Stimulated activated CD8-positive, alpha-beta memory T cell treated with anti-CD3 and anti-CD28 coated beads, Interleukin-2, amount 100 ng/mL, for 48 hours (primary cell): ENCODE results near the gene RGS4.

Experiments
- DNase-seq, 2 donors: peaks; one replicate each; pipeline ENCODE4 v3.0.0-alpha.2; 2020; ENCODE audit warnings: low read depth in 2 of 2

Gene RGS4

GRCh38 chr1:163069142-163069541, at the start of gene RGS4:
Gene RGS4 (plus strand): TSS chr1:163069361. CDS start chr1:163069485, 124 bp downstream.
- no peak for DNase-seq

DNA sequence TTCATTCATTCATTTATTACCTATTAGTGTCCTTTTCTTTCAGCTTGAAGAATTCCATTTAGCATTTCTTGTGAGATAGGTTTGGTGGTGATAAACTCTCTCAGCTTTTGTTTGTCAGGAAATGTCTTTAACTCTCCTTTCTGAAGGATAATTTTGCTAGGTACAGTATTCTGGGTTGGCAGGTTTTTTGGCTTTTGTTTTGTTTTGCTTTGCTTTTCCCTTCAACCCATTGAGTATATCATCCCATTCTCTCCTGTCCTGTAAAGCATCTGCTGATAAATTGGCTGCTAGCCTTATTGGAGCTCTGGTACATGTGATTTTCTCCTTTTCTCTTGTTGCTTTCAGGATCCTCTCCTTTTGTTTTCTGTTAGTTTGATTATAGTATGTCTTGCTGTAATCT, 47.0 kb upstream of the RGS4 start:
- DNase-seq, result no peak

DNA sequence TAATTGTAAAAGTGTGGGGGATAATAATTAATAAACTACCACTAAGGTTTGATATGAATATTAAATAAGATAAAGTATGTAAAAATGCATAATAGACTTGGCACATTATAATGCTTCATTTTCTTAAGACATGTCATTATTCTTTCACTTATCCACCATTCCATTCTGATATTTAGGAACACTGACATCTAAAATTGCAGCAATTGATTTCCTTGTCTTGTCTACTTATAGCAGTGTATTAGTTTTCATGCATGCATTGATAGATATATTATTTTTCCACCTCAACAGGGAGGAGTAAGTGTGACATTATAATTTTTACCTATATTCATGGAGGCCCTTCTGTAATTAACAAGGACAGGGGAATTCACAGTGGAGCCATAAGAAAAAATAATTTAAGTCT, 41.6 kb upstream of the RGS4 start:
- DNase-seq, result no peak

DNA sequence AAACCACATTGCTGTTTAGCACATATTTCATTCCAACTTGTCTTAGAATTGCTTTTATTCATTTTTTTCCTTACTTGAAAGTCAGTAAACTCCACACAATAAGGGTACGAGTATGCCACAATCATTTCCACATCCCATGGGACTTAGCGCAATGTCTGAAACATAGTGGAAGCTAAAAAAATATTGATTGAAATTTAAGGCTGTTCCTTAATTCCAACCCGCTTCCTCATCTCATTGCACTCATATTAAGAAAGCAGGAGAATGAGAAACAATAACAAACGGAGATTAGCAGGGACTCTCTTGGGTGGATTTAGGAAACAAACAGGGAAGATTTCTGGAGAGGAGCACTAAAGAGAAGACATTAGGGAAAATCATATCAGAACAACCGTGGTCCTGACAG, 39.3 kb upstream of the RGS4 start:
- DNase-seq, result no peak

DNA sequence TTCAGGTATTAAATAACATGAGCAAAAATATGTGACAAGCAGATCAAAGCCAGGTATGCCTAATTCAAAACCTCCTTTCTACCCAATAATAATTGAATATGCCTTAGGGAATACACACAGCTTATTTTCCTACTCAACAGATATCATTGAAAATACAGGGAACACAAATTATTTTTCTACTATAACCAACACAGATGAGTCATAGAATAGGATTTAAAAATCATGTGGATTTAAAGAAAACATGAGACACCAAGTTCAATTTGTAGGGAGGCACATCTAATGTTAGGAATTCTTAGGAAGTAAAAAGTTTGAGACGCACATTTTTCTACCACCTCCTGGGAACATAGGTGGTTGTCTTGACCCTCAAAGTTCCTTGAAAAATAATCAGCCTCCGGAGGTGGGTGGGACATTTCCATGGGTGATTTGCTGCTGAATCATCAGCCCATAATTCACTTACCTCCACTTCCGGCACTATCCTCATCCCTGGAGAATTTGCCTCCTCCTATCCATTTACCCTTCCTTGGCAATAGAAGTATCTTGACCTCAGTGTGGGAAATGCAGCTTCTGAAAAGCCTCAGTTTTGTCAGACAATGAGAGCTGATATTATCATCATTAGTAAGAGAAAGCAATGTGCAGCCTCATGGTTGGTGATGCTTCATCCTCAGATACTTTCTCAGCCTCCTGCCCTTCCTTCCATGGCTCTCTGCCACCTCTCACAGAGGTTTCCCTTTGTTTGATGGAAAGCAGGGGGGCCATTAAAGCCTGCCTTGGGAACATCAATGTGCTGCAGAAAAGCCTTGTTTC, 33.5 kb upstream of the RGS4 start:
- no peak for DNase-seq

- DNase-seq, result no peak
Measured at GRCh38 chr1:163036671-163037070, 32.5 kb upstream of the RGS4 start.

- no peak for DNase-seq
Measured at GRCh38 chr1:163038928-163039706, 30.0 kb upstream of the RGS4 start.

DNA sequence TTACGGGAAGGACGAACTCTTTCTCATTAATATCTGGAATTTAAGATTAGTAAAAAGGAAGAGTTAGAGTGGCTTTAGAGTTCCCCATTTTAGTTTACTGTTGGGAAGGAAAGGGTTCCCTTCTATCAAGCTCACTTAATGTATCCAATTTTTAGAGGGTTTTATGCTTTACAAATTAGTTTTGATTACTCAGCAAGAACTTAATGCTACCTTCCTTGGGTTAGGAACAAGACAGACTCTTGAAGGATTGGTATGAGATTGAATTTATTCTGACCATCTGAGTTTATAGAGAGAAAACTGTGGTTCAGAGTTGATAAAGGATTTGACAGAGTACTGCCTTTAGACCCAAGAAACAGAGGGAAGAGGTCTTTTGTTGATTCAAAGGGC, 29.5 kb upstream of the RGS4 start:
- DNase-seq, result no peak

DNA sequence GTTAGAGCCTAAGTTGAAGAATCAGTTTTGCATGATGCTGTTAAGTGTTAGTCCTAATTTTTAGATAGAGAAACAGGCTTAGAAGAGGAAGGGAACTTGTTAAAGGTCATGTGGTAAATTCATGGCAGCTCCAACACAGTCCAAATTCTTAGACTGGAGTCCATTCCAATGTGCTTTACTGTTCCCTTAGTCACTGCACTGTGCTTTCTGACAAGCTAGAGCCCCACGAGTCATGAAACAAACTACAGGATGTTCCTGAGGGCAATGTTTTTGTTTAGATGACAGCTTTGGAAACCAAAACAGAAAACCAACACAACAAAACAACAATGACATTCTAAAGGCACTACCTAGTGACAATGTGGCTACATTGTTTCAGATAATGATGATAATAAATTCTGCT, 23.1 kb upstream of the RGS4 start:
- no peak for DNase-seq

DNA sequence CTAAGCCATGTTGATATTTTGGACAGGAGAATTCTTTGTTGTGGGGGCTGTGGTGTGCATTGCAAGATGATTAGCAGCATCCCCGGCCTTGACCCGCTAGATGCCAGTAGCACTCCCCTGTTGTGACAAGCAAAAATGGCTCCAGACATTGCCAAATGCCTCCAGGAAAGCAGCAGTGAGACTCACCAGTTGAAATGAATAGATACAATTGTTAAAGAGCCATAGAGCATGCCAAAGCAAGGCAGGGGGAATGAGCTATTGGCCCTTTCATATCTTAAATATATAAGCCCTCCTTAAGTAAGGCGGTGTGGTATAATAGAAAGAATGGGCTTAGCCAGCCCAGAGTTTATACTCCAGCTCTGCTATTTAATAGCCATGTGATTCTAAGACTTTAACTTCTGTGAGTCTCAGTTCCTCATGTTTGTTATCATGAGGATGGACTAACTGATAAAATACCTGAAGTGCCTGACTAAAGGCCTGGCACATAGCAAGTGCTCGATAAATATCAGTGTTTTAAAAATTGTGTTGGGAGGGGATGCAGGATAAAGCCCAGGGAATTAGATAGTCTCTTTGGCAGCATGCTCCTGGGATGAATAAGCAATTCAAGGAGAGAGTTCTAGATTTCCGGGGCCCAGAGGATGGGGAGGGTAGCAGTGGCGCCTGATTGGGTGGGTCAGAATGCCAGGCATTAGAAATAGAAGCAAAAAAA, 21.1 kb upstream of the RGS4 start:
- no peak for DNase-seq

GRCh38 chr1:163048869-163049268, 20.3 kb upstream of the RGS4 start:
- no peak for DNase-seq

- DNase-seq, result no peak
Measured at GRCh38 chr1:163049296-163049695, 19.9 kb upstream of the RGS4 start.

DNA sequence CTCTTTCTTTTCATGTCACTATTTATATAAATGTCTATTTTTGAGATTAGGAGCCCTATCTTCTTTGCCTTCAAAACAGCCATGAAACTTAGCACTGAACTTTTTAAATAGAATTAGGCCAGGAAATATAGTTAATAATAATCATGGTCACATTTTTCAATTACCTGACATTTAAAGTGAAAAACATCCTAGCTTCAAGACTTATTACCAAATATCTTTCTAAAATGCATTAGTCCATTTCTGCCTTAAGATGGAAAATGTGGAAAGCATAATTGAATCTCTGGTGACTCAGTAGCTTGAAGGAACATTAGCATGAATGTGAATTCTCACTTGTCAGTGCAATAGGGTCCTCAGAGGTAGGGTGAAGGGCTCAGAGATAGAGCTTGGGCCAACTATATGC, 18.7 kb upstream of the RGS4 start:
- no peak for DNase-seq

DNA sequence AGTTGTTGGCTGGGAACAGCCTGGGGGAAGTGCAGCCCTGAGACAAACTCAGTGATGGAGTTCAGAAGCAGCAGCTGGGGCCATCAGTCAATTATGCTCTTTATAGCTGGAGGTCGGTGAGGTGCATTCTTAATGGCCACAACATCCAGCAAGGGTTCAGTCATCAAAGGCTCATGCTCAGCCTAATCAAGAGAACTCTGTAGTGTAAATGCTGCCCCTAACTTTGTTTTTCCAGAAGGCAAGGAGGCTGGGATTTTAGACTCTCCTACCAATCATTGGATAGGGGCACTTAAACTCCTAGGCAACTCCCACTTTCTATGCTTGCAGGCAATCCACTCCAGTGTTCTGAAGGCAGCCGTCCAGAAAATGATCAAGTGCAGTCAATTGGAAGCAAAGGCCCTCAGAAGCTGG, 15.0 kb upstream of the RGS4 start:
- DNase-seq, result no peak

GRCh38 chr1:163055005-163055404, 14.2 kb upstream of the RGS4 start:
- no peak for DNase-seq

GRCh38 chr1:163055531-163055930, 13.6 kb upstream of the RGS4 start:
- DNase-seq, result no peak

GRCh38 chr1:163056831-163057230, 12.3 kb upstream of the RGS4 start:
- no peak for DNase-seq

GRCh38 chr1:163060343-163061007, 8.7 kb upstream of the RGS4 start:
- no peak for DNase-seq

DNA sequence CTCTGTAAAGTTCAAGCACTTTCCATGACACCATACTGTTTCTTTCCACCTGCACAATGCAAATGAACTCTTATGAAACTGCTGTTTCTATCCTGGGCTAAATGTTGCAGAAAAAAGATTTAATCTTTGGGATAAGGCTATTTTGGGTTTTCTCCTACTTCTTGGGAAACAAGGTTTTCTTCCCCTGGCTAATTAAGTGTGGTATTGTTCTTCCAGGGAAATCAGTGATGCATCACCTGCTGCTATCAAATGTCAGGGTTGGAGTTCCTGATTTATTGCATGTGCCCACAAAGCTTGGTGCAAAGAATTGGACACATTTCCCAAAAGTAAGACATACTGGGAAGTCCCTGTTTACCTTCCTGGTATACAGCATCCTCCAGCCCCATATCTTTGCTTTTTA, 6.0 kb upstream of the RGS4 start:
- DNase-seq, result no peak

- DNase-seq, result no peak
Measured at GRCh38 chr1:163063610-163064009, 5.6 kb upstream of the RGS4 start.

DNA sequence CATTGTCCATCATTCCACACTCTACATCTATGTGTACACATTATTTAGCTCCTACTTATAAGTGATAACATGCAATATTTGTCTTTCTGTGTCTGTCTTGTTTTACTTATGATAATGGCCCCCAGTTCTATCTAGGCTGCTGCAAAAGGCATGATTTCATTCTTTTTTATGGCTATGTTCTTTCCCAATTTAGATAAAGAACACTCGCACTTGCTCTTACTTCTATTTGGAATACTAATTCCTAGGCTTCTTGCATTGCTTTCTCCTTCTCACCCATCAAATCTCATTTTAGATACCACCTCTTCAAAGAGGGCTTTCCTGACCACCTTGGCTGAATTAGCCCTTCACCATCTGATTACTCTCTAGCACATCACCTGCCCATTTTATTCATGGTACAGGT, 3.0 kb upstream of the RGS4 start:
- no peak for DNase-seq

GRCh38 chr1:163066686-163067085, 2.5 kb upstream of the RGS4 start:
- DNase-seq, result no peak
